ENCODE measurements around the gene HSF4. TPM values are rescaled to one million over a fixed set of nuclear protein-coding genes. Genes with fewer than 3 reads are reported as not detected.

The HSF4 gene
- total RNA-seq, 1 donor from 2014 or later = 29.7 TPM

DNA sequence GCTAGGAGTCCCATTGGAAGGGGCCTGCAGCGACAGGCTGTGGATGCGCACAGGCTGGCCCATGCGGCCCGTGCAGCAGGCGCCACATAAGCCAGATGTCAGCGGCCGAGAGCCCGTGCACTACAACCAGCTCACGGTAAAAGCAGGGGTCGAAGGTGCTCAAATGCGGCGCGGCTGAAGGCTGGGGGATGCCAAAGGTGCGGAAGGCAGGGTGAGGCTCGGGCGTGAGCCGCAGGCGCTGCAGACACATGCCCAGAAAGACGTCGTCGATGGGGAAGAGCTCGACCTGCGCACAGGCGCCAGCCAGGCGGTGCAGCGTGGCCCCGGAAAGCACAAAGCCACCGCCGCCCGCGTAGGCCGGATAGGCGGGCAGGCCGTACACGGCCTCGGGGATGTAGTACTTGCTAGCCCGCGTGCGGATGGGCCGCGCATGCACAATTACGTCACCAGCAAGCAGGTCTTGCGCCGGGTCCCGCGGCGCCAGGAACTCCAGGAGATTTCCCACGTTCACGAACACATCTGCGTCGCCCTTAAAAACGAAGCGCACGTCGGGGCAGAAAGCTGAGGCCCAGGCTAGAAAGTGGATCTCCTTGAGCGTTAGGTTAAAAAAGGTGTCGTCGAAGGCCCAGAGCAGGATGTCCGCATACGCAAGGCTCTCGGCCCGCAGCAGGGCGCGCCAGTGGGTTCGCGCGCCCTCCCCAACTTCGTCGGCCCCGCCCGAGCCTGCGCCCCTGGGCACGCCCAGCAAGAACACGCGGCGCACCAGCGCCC lies 15.1 kb upstream of the HSF4 start:
- DNase-seq (ENCODE audit: low spot score) = no peak

DNA sequence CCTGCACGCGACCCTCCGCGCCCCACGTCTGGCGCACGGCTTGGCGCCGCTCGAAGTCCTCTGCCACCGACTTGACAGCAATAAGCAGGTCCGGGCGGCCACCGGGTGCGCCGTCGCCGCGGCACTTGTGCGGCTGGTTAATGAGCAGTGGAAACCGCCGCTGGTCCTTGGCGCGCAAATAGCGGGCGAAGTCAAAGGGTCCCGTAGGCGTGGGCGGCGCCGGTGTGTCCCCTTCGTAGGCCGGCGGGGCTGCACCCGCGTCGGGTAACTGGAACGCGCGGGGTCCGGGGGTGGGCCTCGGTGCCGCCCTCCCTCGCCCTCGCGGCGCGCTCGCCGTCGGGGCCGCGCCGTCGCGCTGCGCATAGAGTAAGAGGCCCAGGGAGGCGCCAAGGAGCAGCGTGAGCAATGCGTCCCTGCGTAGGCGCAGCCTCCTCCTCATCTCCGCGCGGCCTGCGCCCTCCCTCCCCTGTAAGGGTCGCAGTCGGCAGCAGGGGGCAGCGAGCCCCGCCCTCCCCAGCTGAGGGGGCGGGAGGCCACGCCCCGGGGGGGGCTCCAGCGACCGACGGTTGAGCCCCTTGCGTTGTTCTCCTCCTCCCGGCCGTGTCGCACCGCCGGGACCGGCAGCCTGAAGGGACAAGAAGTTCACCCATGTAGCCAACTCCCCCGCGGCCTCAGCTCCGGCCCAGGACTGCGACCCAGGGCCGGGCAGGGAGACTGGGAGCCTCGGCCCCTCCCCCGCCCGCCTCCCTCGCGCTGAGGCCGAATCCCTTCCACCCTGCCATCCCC lies 14.3 kb upstream of the HSF4 start:
- no peak for DNase-seq (ENCODE audit: low spot score)

DNA sequence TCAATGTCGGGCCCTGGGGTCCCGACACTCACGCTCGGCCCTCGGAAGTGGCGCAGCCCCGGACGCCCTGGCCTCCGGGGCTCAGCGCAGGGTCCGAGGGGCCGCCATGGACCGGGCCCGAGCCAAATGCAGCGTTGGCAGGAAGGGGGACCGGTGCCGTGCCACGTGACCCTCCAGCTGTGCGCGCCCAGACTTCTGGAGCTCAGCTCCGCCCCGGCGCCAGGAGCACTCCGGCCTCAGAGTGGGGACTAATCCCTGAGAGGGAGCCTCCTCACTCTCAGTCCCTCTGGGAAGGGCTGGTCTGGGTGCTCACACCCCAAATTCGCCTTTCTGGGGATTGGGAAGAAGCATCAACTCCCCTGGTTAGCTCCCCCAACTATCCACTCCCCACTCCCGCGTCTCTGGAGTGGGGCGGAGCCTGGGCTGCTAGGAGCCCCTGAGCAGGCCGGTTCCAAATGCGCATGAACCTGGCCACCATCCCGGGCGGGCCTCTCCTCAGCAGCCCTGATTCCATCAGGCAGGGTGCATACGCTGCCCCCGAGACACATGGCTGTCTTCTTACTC lies 13.6 kb upstream of the HSF4 start, which contains the start of gene B3GNT9:
Gene B3GNT9 (minus strand): TSS at position 166 of the 564 bp plus-strand sequence. CDS start 513 bp downstream, outside the sequence.
- DNase-seq (ENCODE audit: low spot score) = no peak

DNA sequence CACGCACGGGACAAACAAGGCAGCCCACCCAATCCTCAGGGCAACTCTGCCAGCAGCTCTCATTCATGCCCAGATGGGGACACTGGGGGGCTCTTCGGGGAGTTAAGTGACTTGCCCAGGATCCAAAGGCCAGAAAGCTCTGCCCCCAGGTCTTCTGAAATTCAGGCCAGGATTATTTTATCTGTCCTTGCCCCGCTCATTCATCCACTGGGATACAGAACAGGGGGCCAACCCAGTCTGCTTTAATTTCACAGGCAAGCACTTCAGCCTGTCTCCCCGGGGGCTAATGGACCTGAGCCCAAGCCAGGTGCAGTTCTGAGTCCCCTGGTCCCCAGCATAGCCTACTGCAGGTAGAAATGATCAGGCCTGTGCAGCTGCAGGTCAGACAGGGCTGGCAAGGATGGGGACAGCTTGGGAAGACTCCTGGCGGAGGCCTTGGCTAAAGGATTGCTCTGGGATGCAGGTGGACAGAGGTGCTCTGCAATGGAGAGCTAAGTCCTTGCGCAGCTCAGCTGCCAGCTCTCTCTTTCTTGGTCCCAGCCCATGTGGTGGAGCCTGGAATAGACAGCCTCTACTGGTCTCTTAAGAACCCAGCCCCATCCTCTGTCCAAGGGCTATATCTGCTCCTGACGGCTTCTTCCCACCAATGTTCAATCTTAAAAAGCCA lies 13.0 kb upstream of the HSF4 start:
- no peak for DNase-seq (ENCODE audit: low spot score)

DNA sequence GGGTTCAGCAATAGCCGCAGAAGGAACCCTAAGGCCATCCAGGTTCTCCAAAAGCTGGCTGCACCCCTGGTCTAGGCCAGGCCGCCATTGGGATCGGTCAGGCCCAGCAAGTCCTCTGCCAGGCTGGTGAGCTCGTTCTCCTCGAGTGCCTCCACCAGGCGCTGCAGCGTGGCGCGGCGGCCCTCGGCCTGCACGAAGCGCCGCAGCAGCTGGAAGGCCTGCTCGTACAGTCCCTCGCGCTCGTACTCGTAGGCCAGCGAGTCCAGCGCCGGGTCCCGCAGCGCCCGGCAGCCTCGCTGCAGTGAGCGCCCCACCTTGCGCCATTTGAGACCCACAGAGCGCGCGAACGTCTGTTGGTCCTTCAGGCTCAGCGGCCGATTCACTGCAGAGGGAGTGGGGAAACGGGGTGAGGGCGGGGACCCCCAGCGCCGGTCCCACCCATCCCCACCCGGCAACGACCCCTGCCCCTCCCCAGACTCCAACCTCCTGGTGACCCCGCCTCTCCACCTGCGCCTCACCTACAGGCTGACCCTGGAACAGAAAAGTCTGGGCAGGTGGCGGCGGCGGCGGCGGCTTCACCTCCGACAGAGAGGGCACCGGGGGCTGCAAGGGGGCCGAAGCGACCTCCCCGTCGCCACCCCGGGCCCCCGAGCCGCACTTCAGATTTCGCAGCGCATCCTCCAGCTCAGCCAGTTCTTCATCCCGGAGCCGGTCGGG lies 9.8 kb upstream of the HSF4 start:
- no peak for DNase-seq (ENCODE audit: low spot score)

DNA sequence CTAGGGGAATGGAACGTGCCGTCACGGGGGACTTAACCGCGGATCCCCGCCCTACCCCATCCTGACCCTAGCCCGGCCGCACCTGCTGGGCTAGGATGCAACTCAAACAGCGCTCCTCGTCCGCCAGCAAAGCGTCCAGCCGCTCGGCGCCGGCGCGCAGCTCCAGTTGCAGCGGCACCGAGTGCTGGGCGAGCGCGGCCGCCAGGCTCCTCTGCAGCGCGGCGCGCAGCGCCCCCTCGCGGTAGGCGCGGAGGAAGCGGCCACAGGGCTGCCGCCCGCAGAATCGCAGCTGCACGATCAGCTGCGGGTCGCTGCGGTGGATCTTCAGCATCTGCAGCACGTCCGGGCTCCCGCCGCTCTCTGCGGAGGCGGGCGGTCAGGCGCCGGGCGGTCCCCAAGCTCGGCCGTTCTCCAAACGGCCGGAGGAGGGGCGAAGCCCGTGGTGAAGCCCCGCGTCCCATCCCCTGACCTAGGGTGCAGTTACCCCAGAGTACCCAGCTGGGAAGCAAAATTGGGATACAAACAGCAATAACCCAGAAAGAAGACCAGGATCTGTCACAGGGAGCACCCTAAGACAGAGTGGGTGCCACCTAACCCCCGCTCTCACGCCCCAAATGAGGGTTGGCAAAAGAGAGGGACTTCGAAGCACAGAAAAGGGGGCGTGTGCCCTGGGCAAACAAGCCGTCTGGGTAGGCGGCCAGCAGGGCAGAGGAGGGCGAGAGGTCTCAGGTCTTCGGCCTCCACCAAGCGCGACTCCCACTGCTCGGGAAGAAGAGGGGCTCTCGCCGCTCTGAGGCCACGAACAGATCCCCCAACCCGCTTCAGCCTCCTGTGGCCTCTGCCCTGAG lies 9.0 kb upstream of the HSF4 start:
- no peak for DNase-seq (ENCODE audit: low spot score)

DNA sequence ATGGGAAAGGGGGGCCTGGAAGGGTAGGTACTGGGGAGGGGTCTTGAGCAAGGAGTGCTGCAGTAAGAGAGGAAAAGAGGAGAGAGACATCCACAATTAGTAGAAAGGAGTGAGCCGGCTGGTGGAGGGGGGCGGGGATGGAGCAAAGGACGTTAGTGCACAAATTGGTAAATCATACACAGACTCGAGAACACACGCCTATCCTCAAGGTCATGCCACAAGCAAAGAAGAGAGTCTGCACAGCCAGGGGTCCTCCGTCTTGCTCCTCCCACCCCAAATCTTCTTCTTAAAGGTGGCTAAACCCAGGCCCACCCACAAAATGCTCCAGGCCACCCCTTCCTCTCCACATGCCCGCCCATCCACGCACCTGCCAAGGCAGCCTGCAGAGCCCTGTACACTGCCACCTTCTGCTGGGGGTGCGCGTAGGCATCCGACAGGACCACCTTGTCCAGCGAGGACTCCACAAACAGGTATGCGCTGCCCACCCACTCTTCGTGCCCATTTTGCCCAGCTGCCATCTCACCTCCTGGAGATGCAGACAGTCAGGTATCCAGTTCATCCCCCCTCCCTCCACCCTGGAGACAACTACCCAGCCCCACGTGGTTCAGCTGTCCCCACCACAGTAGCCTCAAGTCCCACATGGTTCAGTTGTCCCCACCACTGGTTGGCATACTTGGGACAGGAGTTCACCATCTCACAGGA lies 8.3 kb upstream of the HSF4 start:
- no peak for DNase-seq (ENCODE audit: low spot score)

DNA sequence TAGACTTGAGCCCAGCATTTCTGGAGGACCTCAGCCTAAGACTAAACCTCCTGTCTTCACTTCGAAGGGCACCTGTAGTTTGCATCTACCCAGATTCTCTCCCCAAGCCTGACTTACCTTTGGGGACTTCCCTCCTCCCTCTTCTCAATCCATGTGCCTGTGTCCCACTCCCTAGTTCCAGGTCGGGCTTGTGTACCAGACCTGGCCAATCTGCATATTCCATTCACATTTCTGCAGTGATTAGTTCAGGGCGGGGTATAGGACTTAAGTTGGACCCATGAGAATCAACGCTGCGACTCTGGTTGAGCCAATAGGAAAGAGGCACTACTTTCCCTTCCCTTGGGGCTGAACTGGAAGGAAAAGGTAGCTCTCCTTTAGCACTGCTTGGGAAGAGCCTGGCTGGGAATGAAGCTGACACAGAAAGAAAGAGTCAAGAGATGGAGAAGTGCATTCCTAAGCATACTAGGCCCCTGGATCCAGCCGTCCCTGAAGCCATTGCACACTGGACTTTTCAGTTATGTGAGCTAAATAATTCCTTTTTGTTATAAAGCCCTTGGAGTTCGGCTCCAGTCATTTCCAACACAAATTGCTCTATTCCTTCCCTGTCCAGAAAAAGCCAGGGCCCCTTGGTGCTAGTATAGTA lies 7.3 kb upstream of the HSF4 start:
- no peak for DNase-seq (ENCODE audit: low spot score)

DNA sequence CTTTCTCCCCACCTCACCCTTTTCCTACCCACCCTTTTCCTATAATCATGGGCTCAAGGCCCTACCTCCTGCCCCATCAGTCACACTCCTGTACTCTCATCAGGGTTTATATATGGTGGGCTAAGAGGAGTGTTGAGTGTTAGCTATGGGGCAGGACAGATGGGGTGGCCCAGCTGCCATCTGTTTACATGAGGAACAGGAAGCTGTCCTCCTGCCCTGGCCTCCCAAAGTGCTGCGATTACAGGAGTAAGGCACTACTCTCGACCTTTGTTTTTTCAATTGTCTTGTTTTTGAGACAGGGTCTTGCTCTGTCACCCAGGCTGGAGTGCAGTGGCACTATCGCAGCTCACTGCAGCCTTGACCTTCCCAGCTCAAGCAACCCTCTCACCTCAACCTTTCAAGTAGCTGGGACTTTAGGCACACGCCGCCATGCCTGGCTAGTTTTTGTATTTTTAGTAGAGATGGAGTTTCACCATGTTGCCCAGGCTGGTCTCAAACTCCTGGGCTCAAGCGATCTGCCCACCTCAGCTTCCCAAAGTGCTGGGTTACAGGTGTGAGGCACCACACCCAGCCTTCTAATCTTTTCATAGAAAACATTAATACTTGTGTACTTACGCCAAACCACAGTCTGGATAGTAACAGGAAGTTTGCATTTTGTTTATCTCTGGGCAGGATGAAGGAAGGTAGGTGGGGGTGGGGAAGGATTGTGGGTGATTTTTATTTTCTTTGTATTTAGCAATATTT lies 6.5 kb upstream of the HSF4 start:
- no peak for DNase-seq (ENCODE audit: low spot score)

DNA sequence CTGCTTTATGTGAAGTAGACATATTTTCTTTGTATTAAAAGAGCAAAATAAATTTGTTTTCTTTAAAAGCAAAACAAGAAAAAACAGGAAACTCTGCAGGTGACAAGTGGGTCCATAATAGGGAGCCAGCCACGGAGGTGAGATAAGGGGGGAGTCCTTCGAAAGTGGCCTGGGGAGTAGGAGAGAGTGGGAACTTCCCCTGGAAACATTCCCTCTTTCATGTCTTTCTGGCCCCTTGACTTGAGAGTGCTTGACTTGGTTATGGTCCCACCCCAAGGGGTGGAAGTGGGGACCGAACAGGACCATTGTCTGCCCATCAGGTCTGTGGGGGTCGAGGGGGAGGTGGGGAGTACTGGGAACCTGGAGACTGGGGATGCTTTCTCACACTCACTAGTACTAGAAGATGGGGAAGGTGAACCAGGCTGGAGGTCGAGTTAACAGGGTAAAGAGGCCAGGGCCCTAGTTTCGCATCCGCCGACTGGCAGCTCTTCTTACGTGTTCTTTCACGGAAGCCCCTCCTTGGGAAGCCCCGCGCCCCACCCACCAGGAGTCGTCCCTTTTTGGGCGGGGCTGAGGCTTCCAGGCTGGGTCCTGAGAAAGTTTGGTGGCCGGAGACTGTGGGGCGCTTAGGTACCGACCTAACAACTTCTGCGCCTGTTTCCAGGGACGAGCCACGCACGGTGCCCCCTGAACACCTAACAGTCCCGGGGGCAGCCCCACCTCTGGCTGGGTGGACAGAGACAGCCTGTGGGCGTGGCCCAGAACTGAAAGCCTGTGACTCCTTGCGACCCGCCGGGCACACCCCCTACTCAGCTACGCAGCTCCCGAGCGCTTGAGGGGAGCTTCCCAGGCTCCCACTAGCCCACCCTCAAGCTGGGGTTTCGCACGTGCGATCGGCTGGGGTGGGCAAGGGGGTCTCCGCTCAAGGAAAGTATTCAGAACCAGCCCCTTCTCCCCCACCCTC lies 5.6 kb upstream of the HSF4 start:
- DNase-seq (ENCODE audit: low spot score) = no peak

DNA sequence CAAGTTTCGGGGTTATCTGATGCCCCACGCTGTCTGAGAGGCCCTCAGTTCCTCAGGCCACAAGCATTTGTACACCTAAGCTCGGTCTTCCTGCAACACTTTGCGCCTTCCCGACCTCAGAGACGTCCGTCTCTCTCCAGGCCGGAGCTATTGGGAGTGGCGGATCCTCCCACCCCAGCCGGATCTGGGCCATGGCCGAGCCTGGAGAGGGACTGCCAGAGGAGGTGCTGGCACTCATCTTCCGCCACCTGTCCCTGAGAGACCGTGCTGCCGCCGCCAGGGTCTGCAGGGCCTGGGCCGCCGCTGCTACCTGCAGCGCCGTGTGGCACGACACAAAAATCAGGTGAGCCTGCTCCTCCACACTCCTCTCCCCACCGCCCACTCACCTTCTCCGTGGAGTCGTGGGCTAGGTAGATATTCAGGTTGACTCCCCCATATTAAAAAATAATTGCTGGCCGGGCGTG lies 2.9 kb upstream of the HSF4 start:
- DNase-seq (ENCODE audit: low spot score) = no peak

DNA sequence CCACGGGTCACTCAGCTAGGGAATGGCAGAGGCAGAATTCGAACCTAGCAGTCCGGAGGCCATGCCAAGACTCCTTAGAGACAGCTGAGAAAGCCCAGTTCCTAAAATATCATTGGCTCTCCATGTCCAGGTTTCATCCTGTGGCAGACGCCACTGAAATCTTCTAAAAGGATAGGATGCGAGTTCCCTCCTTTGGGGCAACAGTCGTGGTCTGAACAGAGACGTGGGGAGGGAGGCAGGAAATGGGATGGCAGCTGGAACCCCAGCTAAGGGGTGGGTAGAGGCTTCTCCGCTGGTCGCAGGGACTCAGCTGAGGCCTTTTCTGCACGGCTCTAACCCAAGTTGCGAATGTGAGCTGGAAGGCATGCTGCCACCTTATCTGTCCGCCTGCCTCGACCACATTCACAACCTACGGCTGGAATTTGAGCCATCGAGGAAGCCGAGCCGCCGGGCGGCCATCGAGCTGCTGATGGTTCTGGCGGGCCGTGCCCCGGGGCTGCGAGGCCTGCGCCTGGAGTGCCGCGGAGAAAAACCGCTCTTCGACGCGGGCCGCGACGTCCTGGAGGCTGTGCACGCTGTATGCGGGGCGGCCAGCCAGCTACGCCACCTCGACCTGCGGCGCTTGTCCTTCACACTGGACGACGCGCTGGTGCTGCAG lies 1.9 kb upstream of the HSF4 start:
- DNase-seq (ENCODE audit: low spot score) = no peak

DNA sequence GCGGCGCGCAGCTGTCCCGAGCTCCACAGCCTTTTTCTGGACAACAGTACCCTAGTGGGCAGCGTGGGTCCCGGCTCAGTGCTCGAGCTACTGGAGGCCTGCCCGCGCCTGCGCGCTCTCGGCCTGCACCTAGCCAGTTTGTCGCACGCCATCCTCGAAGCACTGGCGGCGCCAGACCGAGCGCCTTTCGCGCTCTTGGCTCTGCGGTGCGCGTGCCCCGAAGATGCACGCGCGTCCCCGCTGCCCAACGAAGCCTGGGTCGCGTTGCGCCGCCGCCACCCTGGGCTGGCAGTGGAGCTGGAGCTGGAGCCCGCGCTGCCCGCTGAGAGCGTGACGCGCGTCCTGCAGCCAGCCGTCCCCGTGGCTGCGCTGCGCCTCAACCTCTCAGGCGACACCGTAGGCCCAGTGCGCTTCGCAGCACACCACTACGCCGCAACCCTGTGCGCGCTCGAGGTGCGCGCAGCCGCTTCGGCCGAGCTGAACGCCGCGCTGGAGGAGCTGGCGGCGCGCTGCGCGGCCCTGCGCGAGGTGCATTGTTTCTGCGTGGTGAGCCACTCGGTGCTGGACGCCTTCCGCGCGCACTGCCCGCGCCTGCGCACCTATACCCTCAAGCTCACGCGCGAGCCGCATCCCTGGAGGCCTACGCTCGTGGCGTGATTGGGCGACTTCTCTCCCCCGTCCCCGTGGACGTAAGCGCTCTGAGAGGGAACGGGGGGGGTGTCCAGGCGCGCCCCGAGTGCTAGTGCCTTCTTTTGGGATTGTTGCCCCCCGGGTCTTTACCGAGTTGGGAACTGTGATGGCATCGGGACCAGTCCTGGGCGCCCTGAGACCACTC lies 1.2 kb upstream of the HSF4 start:
- no peak for DNase-seq (ENCODE audit: low spot score)

DNA sequence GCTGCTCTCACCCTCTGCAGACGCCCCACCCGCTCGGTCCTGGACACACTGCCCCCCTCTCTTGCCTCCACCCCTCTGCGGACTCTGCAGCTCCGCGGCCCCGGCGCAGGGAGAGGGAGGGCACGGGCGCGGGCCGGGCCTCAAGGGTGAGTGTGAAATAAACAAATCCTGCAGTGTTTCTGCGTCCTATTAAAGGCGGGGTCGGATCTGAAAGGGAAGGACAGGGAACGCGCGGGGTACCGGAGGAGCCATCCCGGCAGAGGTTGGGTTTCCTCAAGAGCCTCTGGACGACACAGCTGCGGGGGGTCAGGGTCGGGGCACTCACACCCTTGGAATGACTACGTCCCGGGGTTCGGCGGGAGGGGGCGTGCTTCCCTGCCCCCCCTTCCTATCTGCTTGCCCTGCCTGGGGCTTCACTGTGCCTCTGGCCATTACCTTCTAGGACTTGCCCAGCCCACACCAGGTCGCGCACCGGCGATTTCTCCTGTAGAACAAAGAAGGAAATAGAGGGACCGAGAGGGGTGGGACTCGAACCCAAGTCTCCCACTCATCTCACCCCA lies 466 bp upstream of the HSF4 start:
- DNase-seq (ENCODE audit: low spot score) = no peak

Data from mesenteric fat pad (tissue), 1 donor.